IPS-NIHi7 (cell line): ENCODE measurements around the gene INTS1.
"Not testable (repeated sequence)": the region's sequence is repeated elsewhere in the genome, so short reads cannot be mapped to it uniquely, and the experiment has no call there.

ENCODE experiments used
- DNase-seq: peaks from one replicate; pipeline ENCODE4 v3.0.0; 2012; ENCODE audit warnings: mixed read lengths; ENCODE audit errors: extremely low spot score

Gene INTS1

GRCh38 chr7:1529383-1530116 lies 25.4 kb upstream of the INTS1 start:
- DNase-seq = no peak

GRCh38 chr7:1526271-1526754 lies 22.1 kb upstream of the INTS1 start:
- no peak for DNase-seq

- no peak for DNase-seq
Observed at GRCh38 chr7:1525409-1525808, 21.2 kb upstream of the INTS1 start.

- no peak for DNase-seq
Observed at GRCh38 chr7:1523844-1524243, 19.7 kb upstream of the INTS1 start.

- DNase-seq = peak; percentile 56
Observed at GRCh38 chr7:1523208-1523607, 19.0 kb upstream of the INTS1 start.

GRCh38 chr7:1521456-1521855 lies 17.3 kb upstream of the INTS1 start:
- DNase-seq = no peak

- DNase-seq = no peak
Observed at GRCh38 chr7:1520539-1521234, 16.5 kb upstream of the INTS1 start.

GRCh38 chr7:1519322-1519922 lies 15.2 kb upstream of the INTS1 start:
- DNase-seq = not testable (repeated sequence)

- no peak for DNase-seq
Observed at GRCh38 chr7:1516586-1517251, 12.5 kb upstream of the INTS1 start.

GRCh38 chr7:1515509-1515967 lies 11.3 kb upstream of the INTS1 start:
- not testable (repeated sequence) for DNase-seq

- no peak for DNase-seq
Observed at GRCh38 chr7:1514995-1515401, 10.8 kb upstream of the INTS1 start.

- DNase-seq = no peak
Observed at GRCh38 chr7:1514407-1514806, 10.2 kb upstream of the INTS1 start.

- no peak for DNase-seq
Observed at GRCh38 chr7:1513657-1514095, 9.5 kb upstream of the INTS1 start.

GRCh38 chr7:1512781-1513656 lies 8.8 kb upstream of the INTS1 start:
- DNase-seq = no peak

- no peak for DNase-seq
Observed at GRCh38 chr7:1511444-1512422, 7.5 kb upstream of the INTS1 start.

- no peak for DNase-seq
Observed at GRCh38 chr7:1510780-1511154, 6.6 kb upstream of the INTS1 start.

- DNase-seq = no peak
Observed at GRCh38 chr7:1509226-1509625, 5.0 kb upstream of the INTS1 start.

GRCh38 chr7:1508277-1508758 lies 4.1 kb upstream of the INTS1 start:
- no peak for DNase-seq

GRCh38 chr7:1505731-1506550 lies 1.8 kb upstream of the INTS1 start:
- no peak for DNase-seq
